NCI-H1417 (cell line): ENCODE results near the gene APLF.
"Not testable (repeated sequence)": the region's sequence is repeated elsewhere in the genome, so short reads cannot be mapped to it uniquely, and the experiment has no call there.

ENCODE experiments used
- DNase-seq, 3 experiments: peaks; one replicate each; lab custom pipeline; 2025; lab: John Stamatoyannopoulos, UW

Gene APLF

GRCh38 chr2:68475576-68475975 lies 8.2 kb downstream of the APLF start:
- no peak for DNase-seq

GRCh38 chr2:68476454-68476853 lies 9.1 kb downstream of the APLF start:
- no peak for DNase-seq

GRCh38 chr2:68478688-68479087 lies 11.3 kb downstream of the APLF start:
- DNase-seq = no peak

- no peak for DNase-seq
These were observed 15.0 kb downstream of the APLF start for GRCh38 chr2:68482296-68482820.

- no peak for DNase-seq
These were observed 15.6 kb downstream of the APLF start for GRCh38 chr2:68483011-68483410.

- DNase-seq = peak in 2 of 3 experiments; percentile 21 to 66
These were observed 20.5 kb downstream of the APLF start for GRCh38 chr2:68487773-68488355.

- not testable (repeated sequence) for DNase-seq
These were observed 21.2 kb downstream of the APLF start for GRCh38 chr2:68488605-68489004.

GRCh38 chr2:68489282-68489681 lies 21.9 kb downstream of the APLF start:
- DNase-seq = no peak

- DNase-seq = no peak
These were observed 24.2 kb downstream of the APLF start for GRCh38 chr2:68491582-68491981.

- no peak for DNase-seq
These were observed 31.7 kb downstream of the APLF start for GRCh38 chr2:68499133-68499532.

- no peak for DNase-seq
These were observed 33.3 kb downstream of the APLF start for GRCh38 chr2:68500649-68501048.

GRCh38 chr2:68501768-68502167 lies 34.4 kb downstream of the APLF start:
- DNase-seq = no peak

GRCh38 chr2:68505603-68506159 lies 38.3 kb downstream of the APLF start:
- no peak for DNase-seq

GRCh38 chr2:68506170-68506569 lies 38.8 kb downstream of the APLF start:
- no peak for DNase-seq

- no peak for DNase-seq
These were observed 44.9 kb downstream of the APLF start for GRCh38 chr2:68512326-68512725.

GRCh38 chr2:68512966-68513365 lies 45.6 kb downstream of the APLF start:
- DNase-seq = no peak

- no peak for DNase-seq
These were observed 47.0 kb downstream of the APLF start for GRCh38 chr2:68514316-68514929.

- DNase-seq = no peak
These were observed 48.9 kb downstream of the APLF start for GRCh38 chr2:68516051-68516955.

GRCh38 chr2:68519236-68519635 lies 51.9 kb downstream of the APLF start:
- peak in 1 of 3 experiments; percentile 38 for DNase-seq

- no peak for DNase-seq
These were observed 53.7 kb downstream of the APLF start for GRCh38 chr2:68521037-68521436.

GRCh38 chr2:68526943-68527342 lies 59.6 kb downstream of the APLF start:
- DNase-seq = not testable (repeated sequence)

- not testable (repeated sequence) for DNase-seq
These were observed 60.1 kb downstream of the APLF start for GRCh38 chr2:68527343-68528081.
